ENCODE measurements around the gene SHANK3.

GRCh38 chr22:50627642-50628542 lies 44.7 kb upstream of the SHANK3 start, which contains the start of gene ARSA:
- TF ChIP-seq CTCF (IDR thresholded peaks at IDR 0.05) = no peak
- TF ChIP-seq POLR2A (IDR thresholded peaks at IDR 0.05) = no peak
